ENCODE data around the gene FOLR1.
"Not testable (repeated sequence)": the region's sequence is repeated elsewhere in the genome, so short reads cannot be mapped to it uniquely, and the experiment has no call there.

The FOLR1 gene

DNA sequence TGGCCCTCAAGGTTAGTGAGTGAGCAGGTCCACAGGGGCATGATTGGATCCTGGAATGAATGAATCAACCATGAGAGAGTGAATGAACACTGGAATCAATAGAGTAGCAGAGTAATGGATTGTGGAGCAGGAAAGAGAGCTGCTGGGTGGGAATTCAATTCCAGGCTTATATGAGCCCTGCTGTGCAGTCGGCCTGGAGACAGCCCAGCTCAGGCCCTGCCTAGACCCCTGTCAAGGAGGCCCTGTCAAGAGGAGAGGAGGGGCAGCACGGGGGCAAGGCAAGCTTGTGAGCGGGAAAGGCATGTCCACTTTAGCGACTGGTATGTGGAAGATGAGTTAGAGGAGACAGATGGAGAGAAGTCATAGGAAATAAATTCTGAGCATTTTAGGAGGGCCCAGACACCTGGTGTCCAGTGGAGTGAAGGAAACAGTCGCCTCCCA lies 1.3 kb upstream of the FOLR1 start:
- TF ChIP-seq CTCF (IDR thresholded peaks at IDR 0.05; ENCODE audit: borderline replicate concordance, insufficient read depth, low read depth, low read length), result no peak
- no peak overlapping the region for H3K4me3 ChIP-seq (ENCODE audit: low read depth, low read length)

DNA sequence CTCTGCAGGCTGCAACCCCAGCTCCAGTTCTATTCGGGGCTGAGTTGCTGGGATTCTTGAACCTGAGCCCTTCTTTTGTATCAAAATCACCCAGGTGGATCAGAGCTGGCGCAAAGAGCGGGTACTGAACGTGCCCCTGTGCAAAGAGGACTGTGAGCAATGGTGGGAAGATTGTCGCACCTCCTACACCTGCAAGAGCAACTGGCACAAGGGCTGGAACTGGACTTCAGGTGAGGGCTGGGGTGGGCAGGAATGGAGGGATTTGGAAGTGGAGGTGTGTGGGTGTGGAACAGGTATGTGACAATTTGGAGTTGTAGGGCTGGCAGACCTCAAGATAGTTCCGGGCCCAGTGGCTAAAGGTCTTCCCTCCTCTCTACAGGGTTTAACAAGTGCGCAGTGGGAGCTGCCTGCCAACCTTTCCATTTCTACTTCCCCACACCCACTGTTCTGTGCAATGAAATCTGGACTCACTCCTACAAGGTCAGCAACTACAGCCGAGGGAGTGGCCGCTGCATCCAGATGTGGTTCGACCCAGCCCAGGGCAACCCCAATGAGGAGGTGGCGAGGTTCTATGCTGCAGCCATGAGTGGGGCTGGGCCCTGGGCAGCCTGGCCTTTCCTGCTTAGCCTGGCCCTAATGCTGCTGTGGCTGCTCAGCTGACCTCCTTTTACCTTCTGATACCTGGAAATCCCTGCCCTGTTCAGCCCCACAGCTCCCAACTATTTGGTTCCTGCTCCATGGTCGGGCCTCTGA lies 3.8 kb downstream of the FOLR1 start:
- TF ChIP-seq CTCF (IDR thresholded peaks at IDR 0.05; ENCODE audit: borderline replicate concordance, insufficient read depth, low read depth, low read length), result no peak
- no peak overlapping the region for H3K4me3 ChIP-seq (ENCODE audit: low read depth, low read length)

DNA sequence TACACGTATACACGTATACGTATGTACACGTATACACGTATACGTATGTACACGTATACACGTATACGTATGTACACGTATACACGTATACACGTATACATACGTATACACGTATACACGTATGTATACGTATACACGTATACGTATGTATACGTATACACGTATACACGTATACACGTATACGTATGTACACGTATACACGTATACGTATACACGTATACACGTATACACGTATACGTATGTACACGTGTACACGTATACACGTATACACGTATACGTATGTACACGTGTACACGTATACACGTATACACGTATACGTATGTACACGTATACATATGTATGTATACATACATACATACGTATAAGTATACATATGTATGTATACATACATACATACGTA lies 9.5 kb downstream of the FOLR1 start:
- not testable (repeated sequence) for H3K4me3 ChIP-seq (ENCODE audit: low read depth, low read length)

GRCh38 chr11:72202571-72202970 lies 10.6 kb downstream of the FOLR1 start:
- no peak for TF ChIP-seq CTCF (IDR thresholded peaks at IDR 0.05; ENCODE audit: borderline replicate concordance, insufficient read depth, low read depth, low read length)
- no peak overlapping the region for H3K4me3 ChIP-seq (ENCODE audit: low read depth, low read length)

DNA sequence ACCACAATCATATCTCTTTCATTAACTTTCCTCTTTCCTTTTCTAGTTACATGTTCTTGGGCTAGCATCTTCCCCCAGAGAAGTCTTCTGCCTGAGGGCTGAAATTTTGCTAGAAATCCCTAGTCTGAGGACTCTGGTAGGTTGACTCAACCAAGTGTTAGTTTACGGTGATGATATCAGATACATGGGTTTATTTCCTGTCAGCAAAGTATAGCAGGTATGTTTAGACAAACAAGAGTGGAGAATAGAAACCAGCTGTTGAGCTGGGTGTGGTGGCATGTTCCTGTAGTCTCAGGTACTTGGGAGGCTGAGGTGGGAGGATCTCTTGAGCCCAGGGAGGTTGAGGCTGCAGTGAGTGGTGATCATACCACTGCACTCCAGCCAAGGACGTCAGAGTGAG lies 11.2 kb downstream of the FOLR1 start:
- H3K4me3 ChIP-seq (ENCODE audit: low read depth, low read length), result no peak overlapping the region
- TF ChIP-seq CTCF (IDR thresholded peaks at IDR 0.05; ENCODE audit: borderline replicate concordance, insufficient read depth, low read depth, low read length), result no peak

DNA sequence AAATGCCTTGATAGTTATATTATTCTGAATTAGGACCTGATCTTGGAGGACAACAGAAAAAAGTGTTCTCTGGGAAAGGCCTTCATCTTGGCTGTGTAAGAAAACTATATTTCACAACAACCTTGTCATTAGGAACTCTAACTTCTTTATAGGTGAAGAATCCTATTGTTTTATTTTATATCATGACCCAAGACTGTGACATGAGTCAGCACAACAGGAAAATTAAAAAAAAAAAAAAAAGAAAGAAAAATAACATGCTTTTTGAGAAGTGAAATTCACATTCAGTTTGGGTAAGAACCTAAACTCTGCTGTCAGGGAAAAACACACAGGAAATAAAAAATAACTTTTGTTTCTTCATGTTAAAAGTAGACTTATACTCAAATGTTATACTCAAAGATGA lies 12.9 kb downstream of the FOLR1 start:
- H3K4me3 ChIP-seq (ENCODE audit: low read depth, low read length), result no peak overlapping the region
- TF ChIP-seq CTCF (IDR thresholded peaks at IDR 0.05; ENCODE audit: borderline replicate concordance, insufficient read depth, low read depth, low read length), result no peak

DNA sequence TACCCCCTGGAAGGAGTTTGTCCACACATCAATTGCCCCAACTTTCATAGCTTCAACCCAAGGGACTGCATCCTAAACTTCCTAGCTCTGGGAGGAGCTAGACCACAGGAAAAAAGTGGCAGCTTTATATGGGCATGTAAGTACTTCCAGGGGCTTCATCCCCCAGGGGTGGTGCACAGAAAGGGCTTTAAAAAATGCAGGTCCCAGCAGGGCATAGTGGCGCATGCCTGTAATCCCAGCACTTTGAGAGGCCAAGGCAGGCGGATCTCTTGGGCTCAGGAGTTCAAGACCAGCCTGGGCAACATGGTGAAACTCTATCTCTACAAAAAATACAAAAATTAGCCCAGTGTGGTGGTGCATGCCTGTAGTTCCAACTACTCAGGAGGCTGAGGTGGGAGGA lies 14.9 kb downstream of the FOLR1 start:
- not testable (repeated sequence) for H3K4me3 ChIP-seq (ENCODE audit: low read depth, low read length)

- no peak for TF ChIP-seq CTCF (IDR thresholded peaks at IDR 0.05; ENCODE audit: borderline replicate concordance, insufficient read depth, low read depth, low read length)
- H3K4me3 ChIP-seq (ENCODE audit: low read depth, low read length), result no peak overlapping the region
Observed at GRCh38 chr11:72208281-72208680, 16.3 kb downstream of the FOLR1 start.
